ENCODE measurements around the gene TNIK.
A peak's percentile ranks its signal among the peaks of the same experiment; 100 is the strongest.

Gene TNIK

GRCh38 chr3:171340434-171340833, 119.8 kb downstream of the TNIK start:
- no peak for DNase-seq (ENCODE audit: low read depth in 3 of 3)

- no peak for DNase-seq (ENCODE audit: low read depth in 3 of 3)
These were observed 120.6 kb downstream of the TNIK start for GRCh38 chr3:171339598-171339997.

GRCh38 chr3:171336406-171336805, 123.8 kb downstream of the TNIK start:
- DNase-seq (ENCODE audit: low read depth in 3 of 3), result no peak

GRCh38 chr3:171335559-171335958, 124.6 kb downstream of the TNIK start:
- no peak for DNase-seq (ENCODE audit: low read depth in 3 of 3)

GRCh38 chr3:171334465-171334811, 125.8 kb downstream of the TNIK start:
- DNase-seq (ENCODE audit: low read depth in 3 of 3), result no peak

GRCh38 chr3:171333784-171334464, 126.3 kb downstream of the TNIK start:
- DNase-seq (ENCODE audit: low read depth in 3 of 3), result no peak

- no peak for DNase-seq (ENCODE audit: low read depth in 3 of 3)
These were observed 129.3 kb downstream of the TNIK start for GRCh38 chr3:171330938-171331337.

GRCh38 chr3:171329746-171330145, 130.5 kb downstream of the TNIK start:
- DNase-seq (ENCODE audit: low read depth in 3 of 3), result no peak

- DNase-seq (ENCODE audit: low read depth in 3 of 3), result peak in 1 of 3 experiments; percentile 2
These were observed 131.7 kb downstream of the TNIK start for GRCh38 chr3:171328419-171329082.

GRCh38 chr3:171327441-171328174, 132.6 kb downstream of the TNIK start:
- no peak for DNase-seq (ENCODE audit: low read depth in 3 of 3)

GRCh38 chr3:171326717-171327440, 133.3 kb downstream of the TNIK start:
- no peak for DNase-seq (ENCODE audit: low read depth in 3 of 3)

GRCh38 chr3:171323938-171324536, 136.2 kb downstream of the TNIK start:
- DNase-seq (ENCODE audit: low read depth in 3 of 3), result no peak

- DNase-seq (ENCODE audit: low read depth in 3 of 3), result no peak
These were observed 138.4 kb downstream of the TNIK start for GRCh38 chr3:171321559-171322360.

- no peak for DNase-seq (ENCODE audit: low read depth in 3 of 3)
These were observed 139.3 kb downstream of the TNIK start for GRCh38 chr3:171320750-171321558.

GRCh38 chr3:171317171-171317570, 143.0 kb downstream of the TNIK start:
- DNase-seq (ENCODE audit: low read depth in 3 of 3), result no peak

- no peak for DNase-seq (ENCODE audit: low read depth in 3 of 3)
These were observed 144.3 kb downstream of the TNIK start for GRCh38 chr3:171315919-171316318.

- no peak for DNase-seq (ENCODE audit: low read depth in 3 of 3)
These were observed 145.1 kb downstream of the TNIK start for GRCh38 chr3:171315101-171315500.

- no peak for DNase-seq (ENCODE audit: low read depth in 3 of 3)
These were observed 145.9 kb downstream of the TNIK start for GRCh38 chr3:171314341-171314740.

GRCh38 chr3:171313702-171314101, 146.5 kb downstream of the TNIK start:
- DNase-seq (ENCODE audit: low read depth in 3 of 3), result no peak

GRCh38 chr3:171312741-171313140, 147.5 kb downstream of the TNIK start:
- DNase-seq (ENCODE audit: low read depth in 3 of 3), result no peak

Measured in stimulated activated CD4-positive, alpha-beta T cell treated with anti-CD3 and anti-CD28 coated beads, TNF-alpha, amount 100 ng/mL, for 4 hours (primary cell).